ENCODE data around the gene BMPR1A. TPM values are rescaled to one million over a fixed set of nuclear protein-coding genes. Genes with fewer than 3 reads are reported as not detected.

The BMPR1A gene
- total and polyA plus RNA-seq, 2 donors from 2014 or later, result 7.9 to 37.4 TPM

- H3K4me3 ChIP-seq (ENCODE audit: low read length in 3 of 3), result no peak overlapping the region
- H3K9ac ChIP-seq (ENCODE audit: low read length in 3 of 3), result no peak overlapping the region
- peaks cover 0 to 6% (median 0%) of the 10 kb centered on the region in 3 donors for H3K36me3 ChIP-seq (ENCODE audit: control insufficient read depth in 2 of 3, insufficient read depth in 3 of 3, low read length in 3 of 3)
- intact Hi-C loops (cut with DNase I), result no loop called here
- H3K9me3 ChIP-seq (ENCODE audit: control insufficient read depth in 2 of 3, insufficient read depth in 1 of 3, low read length in 3 of 3), result no peaks in the 10 kb centered on the region
- H3K27me3 ChIP-seq (ENCODE audit: control insufficient read depth, insufficient read depth, low read length), result no peaks in the 10 kb centered on the region
- no peak for TF ChIP-seq CTCF (IDR thresholded peaks at IDR 0.05; ENCODE audit: borderline replicate concordance, extremely low read depth, insufficient read depth)
- DNase-seq (no peak), FAIRE-seq (no peak)
- no peak overlapping the region for H3K27ac ChIP-seq (ENCODE audit: low read depth in 2 of 2, low read length in 2 of 2)
- peaks cover 0 to 5% (median 0%) of the 10 kb centered on the region in 3 donors for H3K4me1 ChIP-seq (ENCODE audit: control insufficient read depth in 2 of 3, insufficient read depth in 2 of 3, low read depth in 1 of 3, low read length in 3 of 3)
Observed at GRCh38 chr10:86836044-86836443, 79.6 kb downstream of the BMPR1A start.

- no peak for TF ChIP-seq CTCF (IDR thresholded peaks at IDR 0.05; ENCODE audit: borderline replicate concordance, extremely low read depth, insufficient read depth)
- no peak overlapping the region for H3K4me3 ChIP-seq (ENCODE audit: low read length in 3 of 3)
- H3K9ac ChIP-seq (ENCODE audit: low read length in 3 of 3), result no peak overlapping the region
- no peaks in the 10 kb centered on the region for H3K27me3 ChIP-seq (ENCODE audit: control insufficient read depth, insufficient read depth, low read length)
- H3K36me3 ChIP-seq (ENCODE audit: control insufficient read depth in 2 of 3, insufficient read depth in 3 of 3, low read length in 3 of 3), result peaks cover 0 to 7% (median 0%) of the 10 kb centered on the region in 3 donors
- no peak for FAIRE-seq
- DNase-seq, result peak in 3 of 5 donors; percentile 44 to 75 (median 64)
- intact Hi-C loops (cut with DNase I), result no loop called here
- no peak overlapping the region for H3K27ac ChIP-seq (ENCODE audit: low read depth in 2 of 2, low read length in 2 of 2)
- peaks cover 0 to 5% (median 0%) of the 10 kb centered on the region in 3 donors for H3K4me1 ChIP-seq (ENCODE audit: control insufficient read depth in 2 of 3, insufficient read depth in 2 of 3, low read depth in 1 of 3, low read length in 3 of 3)
- H3K9me3 ChIP-seq (ENCODE audit: control insufficient read depth in 2 of 3, insufficient read depth in 1 of 3, low read length in 3 of 3), result no peaks in the 10 kb centered on the region
Observed at GRCh38 chr10:86837663-86838062, 81.2 kb downstream of the BMPR1A start.

GRCh38 chr10:86840498-86840897, 84.1 kb downstream of the BMPR1A start:
- H3K4me1 ChIP-seq (ENCODE audit: control insufficient read depth in 2 of 3, insufficient read depth in 2 of 3, low read depth in 1 of 3, low read length in 3 of 3), result peaks cover 0 to 5% (median 0%) of the 10 kb centered on the region in 3 donors
- H3K9ac ChIP-seq (ENCODE audit: low read length in 3 of 3), result no peak overlapping the region
- FAIRE-seq (no peak), DNase-seq (no peak)
- TF ChIP-seq CTCF (IDR thresholded peaks at IDR 0.05; ENCODE audit: borderline replicate concordance, extremely low read depth, insufficient read depth), result no peak
- no peak overlapping the region for H3K4me3 ChIP-seq (ENCODE audit: low read length in 3 of 3)
- no peaks in the 10 kb centered on the region for H3K27me3 ChIP-seq (ENCODE audit: control insufficient read depth, insufficient read depth, low read length)
- no peak overlapping the region for H3K27ac ChIP-seq (ENCODE audit: low read depth in 2 of 2, low read length in 2 of 2)
- no peaks in the 10 kb centered on the region for H3K9me3 ChIP-seq (ENCODE audit: control insufficient read depth in 2 of 3, insufficient read depth in 1 of 3, low read length in 3 of 3)
- peaks cover 0 to 7% (median 3%) of the 10 kb centered on the region in 3 donors for H3K36me3 ChIP-seq (ENCODE audit: control insufficient read depth in 2 of 3, insufficient read depth in 3 of 3, low read length in 3 of 3)
- intact Hi-C loops (cut with DNase I), result no loop called here

- Histone ChIP-seq H3K9ac (ENCODE audit: low read length in 3 of 3) (no peak overlapping the region), H3K4me1 (ENCODE audit: control insufficient read depth in 2 of 3, insufficient read depth in 2 of 3, low read depth in 1 of 3, low read length in 3 of 3) (no peaks in the 10 kb centered on the region), H3K27ac (ENCODE audit: low read depth in 2 of 2, low read length in 2 of 2) (no peak overlapping the region), H3K4me3 (ENCODE audit: low read length in 3 of 3) (no peak overlapping the region), H3K27me3 (ENCODE audit: control insufficient read depth, insufficient read depth, low read length) (no peaks in the 10 kb centered on the region), H3K36me3 (ENCODE audit: control insufficient read depth in 2 of 3, insufficient read depth in 3 of 3, low read length in 3 of 3) (peaks cover 0 to 3% (median 1%) of the 10 kb centered on the region in 3 donors), H3K9me3 (ENCODE audit: control insufficient read depth in 2 of 3, insufficient read depth in 1 of 3, low read length in 3 of 3) (no peaks in the 10 kb centered on the region)
- DNase-seq (no peak), FAIRE-seq (no peak)
- intact Hi-C loops (cut with DNase I), result no loop called here
- TF ChIP-seq CTCF (IDR thresholded peaks at IDR 0.05; ENCODE audit: borderline replicate concordance, extremely low read depth, insufficient read depth), result no peak
Observed at GRCh38 chr10:86846088-86846487, 89.7 kb downstream of the BMPR1A start.
